Measurements from ENCODE around the gene ZFYVE21. TPM values are rescaled to one million over a fixed set of nuclear protein-coding genes. Genes with fewer than 3 reads are reported as not detected.
A peak's percentile ranks its signal among the peaks of the same experiment; 100 is the strongest.

Gene ZFYVE21
- total RNA-seq, 1 donor from 2014 or later, result 61.3 TPM

DNA sequence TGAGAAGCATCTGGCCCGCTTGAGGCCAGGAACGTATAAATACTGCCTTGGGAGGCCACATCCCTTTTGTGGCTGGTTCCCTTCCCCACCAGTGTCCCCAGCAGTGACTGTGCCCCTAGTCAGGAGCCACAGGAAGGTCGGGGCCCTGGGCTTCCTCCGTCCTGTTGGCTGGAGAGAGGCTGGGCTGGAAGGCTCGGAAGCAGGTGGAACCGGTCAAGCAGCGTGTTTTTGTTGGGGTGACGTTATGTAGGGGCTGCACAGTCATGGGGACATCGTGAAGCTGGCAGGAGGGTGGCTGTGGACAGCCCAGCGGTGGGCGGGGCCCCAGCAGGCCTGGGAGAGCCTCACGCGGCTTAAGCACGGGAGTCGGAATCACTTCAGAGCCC lies 10.5 kb upstream of the ZFYVE21 start:
- Histone ChIP-seq H3K4me3 (no peak overlapping the region), H3K4me1 (peaks cover 19% of the 10 kb centered on the region), H3K27me3 (no peaks in the 10 kb centered on the region), H3K9me3 (no peaks in the 10 kb centered on the region), H3K36me3 (peaks cover 37% of the 10 kb centered on the region), H3K27ac (peak overlapping the region; percentile 81)
- ATAC-seq (peak; percentile 84), DNase-seq (peak; percentile 92)
- intact Hi-C loops (cut with DNase I), result no loop called here
- no peak for TF ChIP-seq CTCF (IDR thresholded peaks at IDR 0.05)

GRCh38 chr14:103705504-103706284 lies 9.9 kb upstream of the ZFYVE21 start:
- no peak overlapping the region for H3K4me3 ChIP-seq
- peak; percentile 72 for DNase-seq
- peak; percentile 31 for ATAC-seq
- H3K36me3 ChIP-seq, result peaks cover 34% of the 10 kb centered on the region
- TF ChIP-seq CTCF (IDR thresholded peaks at IDR 0.05), result no peak
- no peaks in the 10 kb centered on the region for H3K9me3 ChIP-seq
- no peaks in the 10 kb centered on the region for H3K27me3 ChIP-seq
- peaks cover 19% of the 10 kb centered on the region for H3K4me1 ChIP-seq
- H3K27ac ChIP-seq, result peak overlapping the region; percentile 81
- intact Hi-C loops (cut with DNase I), result no loop called here

GRCh38 chr14:103706551-103707328 lies 8.9 kb upstream of the ZFYVE21 start:
- H3K4me1 ChIP-seq, result peaks cover 23% of the 10 kb centered on the region
- intact Hi-C loops (cut with DNase I), result no loop called here
- H3K27ac ChIP-seq, result no peak overlapping the region
- H3K36me3 ChIP-seq, result peaks cover 23% of the 10 kb centered on the region
- DNase-seq (no peak), ATAC-seq (no peak)
- H3K9me3 ChIP-seq, result no peaks in the 10 kb centered on the region
- no peaks in the 10 kb centered on the region for H3K27me3 ChIP-seq
- no peak for TF ChIP-seq CTCF (IDR thresholded peaks at IDR 0.05)
- H3K4me3 ChIP-seq, result no peak overlapping the region

- H3K27ac ChIP-seq, result no peak overlapping the region
- ATAC-seq (no peak), DNase-seq (no peak)
- H3K9me3 ChIP-seq, result no peaks in the 10 kb centered on the region
- H3K36me3 ChIP-seq, result peaks cover 15% of the 10 kb centered on the region
- no peaks in the 10 kb centered on the region for H3K27me3 ChIP-seq
- TF ChIP-seq CTCF (IDR thresholded peaks at IDR 0.05), result no peak
- H3K4me1 ChIP-seq, result peaks cover 30% of the 10 kb centered on the region
- intact Hi-C loops (cut with DNase I), result no loop called here
- no peak overlapping the region for H3K4me3 ChIP-seq
Measured at GRCh38 chr14:103707329-103708263, 8.0 kb upstream of the ZFYVE21 start.

GRCh38 chr14:103708750-103709187 lies 6.8 kb upstream of the ZFYVE21 start:
- Histone ChIP-seq H3K27ac (no peak overlapping the region), H3K36me3 (peaks cover 5% of the 10 kb centered on the region), H3K27me3 (no peaks in the 10 kb centered on the region), H3K9me3 (no peaks in the 10 kb centered on the region), H3K4me3 (no peak overlapping the region), H3K4me1 (peaks cover 34% of the 10 kb centered on the region)
- TF ChIP-seq CTCF (IDR thresholded peaks at IDR 0.05), result no peak
- ATAC-seq (no peak), DNase-seq (no peak)
- intact Hi-C loops (cut with DNase I), result no loop called here

All from upper lobe of right lung (tissue), 1 donor.